ENCODE data around the gene RNF152.

GRCh38 chr18:61765097-61765496 is 127.7 kb downstream of the RNF152 start:
- no peak for TF ChIP-seq POLR2A (IDR thresholded peaks at IDR 0.05; ENCODE audit: low read depth, low read length)
- TF ChIP-seq CTCF (IDR thresholded peaks at IDR 0.05; ENCODE audit: extremely low read depth in 1 of 2, insufficient read depth in 1 of 2, low read depth in 1 of 2, low read length in 2 of 2): no peak
- no peak for TF ChIP-seq EZH2 (IDR thresholded peaks at IDR 0.05; ENCODE audit: borderline replicate concordance, low read depth, low read length, severe bottlenecking)
- TF ChIP-seq JUN (IDR thresholded peaks at IDR 0.05; ENCODE audit: borderline replicate concordance, insufficient read depth, insufficient read length, low read depth): no peak
- TF ChIP-seq MYC (IDR thresholded peaks at IDR 0.05; ENCODE audit: low read depth, low read length): no peak
- TF ChIP-seq POLR2AphosphoS5 (IDR thresholded peaks at IDR 0.05; ENCODE audit: insufficient read depth, low read depth, low read length): no peak
- TF ChIP-seq MAX (IDR thresholded peaks at IDR 0.05; ENCODE audit: insufficient read depth, insufficient read length): no peak
- no peak for TF ChIP-seq GATA2 (IDR thresholded peaks at IDR 0.05; ENCODE audit: insufficient read depth, insufficient read length, low read depth, low read length)
- no peak for TF ChIP-seq FOS (IDR thresholded peaks at IDR 0.05; ENCODE audit: borderline replicate concordance, insufficient read depth, low read length)
